H1 (cell line): ENCODE measurements around the gene ASTN1. TPM values are rescaled to one million over a fixed set of nuclear protein-coding genes. Genes with fewer than 3 reads are reported as not detected.

ENCODE experiments used
- CTCF ChIA-PET: fragments of 300-600 bp; sonication (Branson Sonifier 250); formaldehyde crosslinking; loops from one replicate; lab custom pipeline; 2021; ENCODE audit not compliant: partially characterized antibody; lab: Charles Lee
- POLR2A ChIA-PET: fragments of 300-600 bp; sonication (Branson Sonifier 250); formaldehyde crosslinking; loops from one replicate; lab custom pipeline; 2021; ENCODE audit warnings: inconsistent platforms; ENCODE audit not compliant: partially characterized antibody; lab: Charles Lee
- DNase-seq, 2 experiments: peaks; one replicate each; pipeline versions ENCODE4 v3.0.0 to v3.0.0-alpha.2; 2010 to 2022; ENCODE audit warnings: low spot score in 2 of 2, low read depth in 1 of 2, mixed read lengths in 1 of 2
- FAIRE-seq: peaks from 2 replicates; lab custom pipeline; 2011; peaks lifted over from hg19 to GRCh38; lab: Jason Lieb, UNC
- H2AFZ ChIP-seq: 2 replicates; pipeline ENCODE4 v1.8.1; 2012; ENCODE audit warnings: low read length, inconsistent platforms
- H2AK5ac ChIP-seq: 2 replicates; pipeline ENCODE4 v1.6.1; 2013; ENCODE audit warnings: low read depth, low read length
- H2BK120ac ChIP-seq: replicated peaks from 2 replicates; pipeline ENCODE3; 2013; ENCODE audit warnings: low read depth, low read length, inconsistent platforms
- H2BK12ac ChIP-seq: 2 replicates; pipeline ENCODE4 v1.6.1; 2013; ENCODE audit warnings: low read depth, low read length
- H2BK15ac ChIP-seq: 2 replicates; pipeline ENCODE4 v1.6.1; 2013; ENCODE audit warnings: low read length
- H2BK20ac ChIP-seq: 2 replicates; pipeline ENCODE4 v1.6.1; 2013; ENCODE audit warnings: low read length
- H2BK5ac ChIP-seq: 2 replicates; pipeline ENCODE4 v1.6.1; 2013; ENCODE audit warnings: low read depth, low read length
- H3K14ac ChIP-seq: 2 replicates; pipeline ENCODE4 v1.6.1; 2013; ENCODE audit warnings: inconsistent platforms; ENCODE audit not compliant: insufficient read length
- H3K18ac ChIP-seq: 2 replicates; pipeline ENCODE4 v1.6.1; 2013; ENCODE audit warnings: low read length; ENCODE audit errors: extremely low read depth
- H3K23ac ChIP-seq: 2 replicates; pipeline ENCODE4 v1.6.1; 2013; ENCODE audit warnings: inconsistent platforms; ENCODE audit not compliant: insufficient read length
- H3K23me2 ChIP-seq: 2 replicates; pipeline ENCODE4 v1.6.1; 2013; ENCODE audit warnings: low read depth, low read length
- H3K27ac ChIP-seq: 2 replicates; pipeline ENCODE4 v1.6.1; 2011; ENCODE audit warnings: low read depth, low read length, inconsistent platforms
- H3K27me3 ChIP-seq, 4 experiments: replicated peaks in 1 of 4; 1 replicate in 1 of 4; 2 replicates in 3 of 4; pipeline versions ENCODE4 v1.6.1 to v1.8.1; 2011 to 2013; ENCODE audit warnings: low read length in 3 of 4, mild to moderate bottlenecking in 3 of 4, inconsistent platforms in 2 of 4, mixed read lengths in 2 of 4, moderate library complexity in 1 of 4; ENCODE audit not compliant: control insufficient read depth in 3 of 4, insufficient read depth in 3 of 4; ENCODE audit errors: extremely low read depth in 1 of 4
- H3K36me3 ChIP-seq, 4 experiments: 2 replicates each; pipeline versions ENCODE4 v1.6.1 to v1.8.1; 2011 to 2013; ENCODE audit warnings: mild to moderate bottlenecking in 4 of 4, low read length in 3 of 4, moderate library complexity in 2 of 4, control low read depth in 1 of 4, inconsistent platforms in 1 of 4; ENCODE audit not compliant: insufficient read depth in 4 of 4, control insufficient read depth in 2 of 4
- H3K4ac ChIP-seq: replicated peaks from 2 replicates; pipeline ENCODE3; 2013; ENCODE audit warnings: low read length, low read depth, mixed read lengths, inconsistent platforms; ENCODE audit not compliant: insufficient read length
- H3K4me1 ChIP-seq, 4 experiments: replicated peaks in 1 of 4; 1 replicate in 1 of 4; 2 replicates in 3 of 4; pipeline versions ENCODE4 v1.6.1 to v1.8.1; 2011 to 2013; ENCODE audit warnings: low read length in 3 of 4, inconsistent platforms in 2 of 4, mixed read lengths in 1 of 4; ENCODE audit not compliant: insufficient read depth in 4 of 4, control insufficient read depth in 3 of 4
- H3K4me2 ChIP-seq, 2 experiments: 2 replicates each; pipeline versions ENCODE4 v1.6.1 to v1.8.1; 2011 to 2013; ENCODE audit warnings: low read depth in 2 of 2, low read length in 2 of 2, control low read depth in 1 of 2, inconsistent platforms in 1 of 2, mild to moderate bottlenecking in 1 of 2; ENCODE audit not compliant: insufficient read depth in 1 of 2
- H3K4me3 ChIP-seq, 4 experiments: fragments of 200-600, 300-600 bp in 1 of 4; sonication (generic), shearing (Covaris generic), sonication (Bioruptor Twin) in 1 of 4; 2 replicates each; pipeline versions ENCODE4 v1.5.1 to v1.8.1; 2011 to 2016; ENCODE audit warnings: low read length in 4 of 4, low read depth in 3 of 4, control low read depth in 2 of 4, inconsistent platforms in 2 of 4, mild to moderate bottlenecking in 2 of 4, mixed read lengths in 1 of 4, moderate library complexity in 1 of 4; ENCODE audit not compliant: insufficient read depth in 2 of 4; ENCODE audit errors: extremely low read depth in 1 of 4
- H3K56ac ChIP-seq: replicated peaks from 2 replicates; pipeline ENCODE3; 2013; ENCODE audit warnings: low read depth, mild to moderate bottlenecking, mixed read lengths, low read length, inconsistent platforms; ENCODE audit not compliant: insufficient read length
- H3K79me1 ChIP-seq: 2 replicates; pipeline ENCODE4 v1.6.1; 2013; ENCODE audit warnings: low read depth, low read length, control low read depth
- H3K79me2 ChIP-seq, 2 experiments: 2 replicates each; pipeline versions ENCODE4 v1.6.1 to v1.8.1; 2012 to 2013; ENCODE audit warnings: low read length in 2 of 2, mild to moderate bottlenecking in 2 of 2, inconsistent platforms in 1 of 2; ENCODE audit not compliant: insufficient read depth in 2 of 2, control insufficient read depth in 1 of 2
- H3K9ac ChIP-seq, 4 experiments: replicated peaks in 1 of 4; 1 replicate in 1 of 4; 2 replicates in 3 of 4; pipeline versions ENCODE4 v1.6.1 to v1.8.1; 2011 to 2013; ENCODE audit warnings: low read depth in 3 of 4, low read length in 3 of 4, control low read depth in 2 of 4, mild to moderate bottlenecking in 2 of 4, moderate library complexity in 2 of 4, inconsistent platforms in 1 of 4; ENCODE audit errors: extremely low read depth in 1 of 4
- H3K9me3 ChIP-seq, 2 experiments: 2 replicates each; pipeline versions ENCODE4 v1.6.1 to v1.8.1; 2012 to 2013; ENCODE audit warnings: mild to moderate bottlenecking in 2 of 2, moderate library complexity in 2 of 2, control low read depth in 1 of 2, inconsistent platforms in 1 of 2, low read depth in 1 of 2, low read length in 1 of 2, mixed read lengths in 1 of 2; ENCODE audit not compliant: insufficient read depth in 2 of 2
- H4K20me1 ChIP-seq, 2 experiments: replicated peaks in 1 of 2; 2 replicates each; pipeline versions ENCODE3 to v1.8.1; 2011 to 2013; ENCODE audit warnings: inconsistent platforms in 2 of 2, low read length in 2 of 2, mild to moderate bottlenecking in 1 of 2; ENCODE audit not compliant: insufficient read depth in 2 of 2, control insufficient read depth in 1 of 2
- H4K5ac ChIP-seq: 2 replicates; pipeline ENCODE4 v1.6.1; 2013; ENCODE audit warnings: low read length, low read depth, mixed read lengths, inconsistent platforms; ENCODE audit not compliant: insufficient read length
- H4K8ac ChIP-seq: 2 replicates; pipeline ENCODE4 v1.8.0; 2013; ENCODE audit warnings: mild to moderate bottlenecking, moderate library complexity, low read length, inconsistent platforms; ENCODE audit not compliant: insufficient read depth; ENCODE audit errors: extremely low read depth
- H4K91ac ChIP-seq: replicated peaks from 2 replicates; pipeline ENCODE3; 2013; ENCODE audit warnings: low read length, mixed read lengths, inconsistent platforms; ENCODE audit not compliant: insufficient read length
- HDAC2 ChIP-seq, 2 experiments: fragments of 300-600 bp in 1 of 2; sonication (generic) in 1 of 2; IDR thresholded peaks; 2 replicates each; pipeline ENCODE4 v1.6.1; 2011 to 2012; ENCODE audit warnings: low read depth in 2 of 2, low read length in 2 of 2, mild to moderate bottlenecking in 2 of 2, moderate library complexity in 2 of 2, borderline replicate concordance in 1 of 2, inconsistent platforms in 1 of 2
- NANOG ChIP-seq: IDR thresholded peaks from 2 replicates; pipeline ENCODE4 v1.6.1; 2011; ENCODE audit warnings: low read length, low read depth, mild to moderate bottlenecking, inconsistent platforms; ENCODE audit not compliant: insufficient read depth, poor library complexity, severe bottlenecking
- TEAD4 ChIP-seq: IDR thresholded peaks from 2 replicates; pipeline ENCODE4 v1.6.1; 2012; ENCODE audit warnings: low read depth, low read length, inconsistent platforms, mixed read lengths
- WGBS, 2 experiments: shearing (Covaris generic) in 1 of 2; methylation state at CpG; one replicate each; pipeline versions ENCODE4 v1.1.6 to v1.1.7; 2013 to 2015; ENCODE audit warnings: low lambda C conversion rate in 2 of 2, mixed read lengths in 2 of 2, inconsistent platforms in 1 of 2, low coverage in 1 of 2, missing lambda C conversion rate in 1 of 2; ENCODE audit not compliant: insufficient replicate concordance in 2 of 2, insufficient coverage in 1 of 2, insufficient read length in 1 of 2; ENCODE audit errors: extremely low coverage in 1 of 2, missing lambda C conversion rate in 1 of 2; 5-methylcytosine and 5-hydroxymethylcytosine counted together
- polyA plus RNA-seq, 7 experiments: library from polyadenylated mRNA; depleted of rRNA in 3 of 7; stranded (reverse) in 5 of 7; unstranded in 2 of 7; fragments of >200 nt in 5 of 7; fragments of 200-250 nt in 2 of 7; gene quantifications; 1 replicate in 5 of 7; 2 replicates in 1 of 7; 4 replicates in 1 of 7; pipeline versions ENCODE4 v1.2.1 to v1.2.3, GENCODE V29; 2011 to 2013; ENCODE audit warnings: missing spikeins in 2 of 7, mixed read lengths in 2 of 7
- total RNA-seq: library from RNA; stranded (reverse); fragmentation: NEBNext Ultra II Directional; extraction: Animal tissue kit (Norgen Biotek cat#: 25700); gene quantifications from 2 replicates; pipeline ENCODE4 v1.2.1, GENCODE V29; 2021

The ASTN1 gene
- total and polyA plus RNA-seq, 2 of the 8 experiments (the other 6 are each of a cell fraction or from before 2014, with no cell fraction given) = 2.9 to 4.1 TPM

- no peak overlapping the region for H2AK5ac ChIP-seq
- no peak for DNase-seq
- no peaks in the 10 kb centered on the region for H3K79me1 ChIP-seq
- H3K23me2 ChIP-seq = no peaks in the 10 kb centered on the region
- no peak overlapping the region for H4K5ac ChIP-seq
- H3K14ac ChIP-seq = no peak overlapping the region
- no peak overlapping the region for H3K27ac ChIP-seq
- H3K4ac ChIP-seq = no peak overlapping the region
- no peak overlapping the region for H3K56ac ChIP-seq
- WGBS, 2 experiments = 92% methylated on average over 7 of the region's 7 CpGs; no CpG with 5 or more reads in 1 of the 2 experiments
- CTCF ChIA-PET = interaction anchor here (0.7 to 2.3 kb wide), 4 partner anchors 11 to 114 kb away, joined by 3 to 7 read pairs (median 4); no protein-coding TSS in a partner anchor
- no peaks in the 10 kb centered on the region for H3K36me3 ChIP-seq
- no peak overlapping the region for H4K8ac ChIP-seq
- peaks cover 0 to 5% (median 0%) of the 10 kb centered on the region in 4 experiments; a peak in 1 of 7 replicates for H3K27me3 ChIP-seq
- H4K20me1 ChIP-seq = no peaks in the 10 kb centered on the region
- H3K9me3 ChIP-seq = no peaks in the 10 kb centered on the region
- H3K4me3 ChIP-seq = no peak overlapping the region
- H3K23ac ChIP-seq = no peak overlapping the region
- H3K9ac ChIP-seq = no peak overlapping the region
- H4K91ac ChIP-seq = no peak overlapping the region
- H3K4me1 ChIP-seq = peaks cover 0 to 7% (median 4%) of the 10 kb centered on the region in 4 experiments; a peak in 4 of 7 replicates
- no peak overlapping the region for H3K18ac ChIP-seq
- H3K79me2 ChIP-seq = no peaks in the 10 kb centered on the region
- POLR2A ChIA-PET = no interaction called here
- no peak overlapping the region for H2BK12ac ChIP-seq
- H2BK5ac ChIP-seq = no peak overlapping the region
- H2AFZ ChIP-seq = no peak overlapping the region
- no peak overlapping the region for H3K4me2 ChIP-seq
- H2BK20ac ChIP-seq = no peak overlapping the region
- H2BK120ac ChIP-seq = no peak overlapping the region
- H2BK15ac ChIP-seq = no peak overlapping the region
- TF ChIP-seq TEAD4 (no peak), HDAC2 (IDR thresholded peaks at IDR 0.05; ENCODE audit: borderline replicate concordance in 1 of 2, low read depth in 2 of 2, low read length in 2 of 2) (no peak), NANOG (peak; percentile 55)
- FAIRE-seq = peak; percentile 32
These were observed 96.6 kb downstream of the ASTN1 start for GRCh38 chr1:177067752-177068410.
